HG02759 (cell line): ENCODE results near the gene FBXW8.

Experiments used
- ATAC-seq: cut with Tn5 transposase; IDR thresholded peaks from one replicate; pipeline ENCODE4 v1.9.1; 2021; ENCODE audit warnings: mild to moderate bottlenecking, moderate library complexity; ENCODE audit not compliant: unreplicated experiment

FBXW8 gene

DNA sequence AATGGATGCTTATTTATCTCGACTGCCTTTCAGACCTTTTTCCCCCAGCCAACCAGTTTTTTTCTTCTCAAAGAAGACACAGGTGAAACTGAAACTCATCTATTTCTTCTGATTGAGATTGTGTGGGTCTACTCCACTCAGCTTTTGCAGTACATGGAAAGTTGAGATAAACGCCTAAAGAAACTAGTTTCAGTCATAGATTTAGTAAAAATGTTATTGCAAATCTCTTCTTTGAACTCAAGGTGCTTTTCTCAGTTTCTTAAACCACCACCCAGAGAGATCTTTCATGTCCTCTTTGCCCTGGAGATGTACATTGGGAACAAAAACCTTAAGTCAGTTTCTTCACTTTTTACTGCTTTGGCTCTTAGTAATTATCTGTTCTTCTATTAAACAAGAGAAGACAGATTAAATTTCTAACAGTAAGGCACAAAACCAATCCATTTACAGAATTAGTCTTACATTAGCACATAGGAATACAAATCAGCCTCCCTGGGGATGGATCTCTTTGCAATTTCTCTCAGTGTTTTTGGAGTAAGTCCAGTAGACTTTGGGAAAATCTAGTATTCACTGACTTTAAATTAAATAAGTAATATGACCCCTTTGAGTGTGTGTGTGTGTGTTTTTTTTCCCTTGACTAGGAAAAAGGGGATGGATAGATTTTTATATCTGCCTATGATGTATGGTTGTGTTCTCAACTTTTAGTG is 11.6 kb downstream of the FBXW8 start:
- peak; percentile 45 for ATAC-seq

DNA sequence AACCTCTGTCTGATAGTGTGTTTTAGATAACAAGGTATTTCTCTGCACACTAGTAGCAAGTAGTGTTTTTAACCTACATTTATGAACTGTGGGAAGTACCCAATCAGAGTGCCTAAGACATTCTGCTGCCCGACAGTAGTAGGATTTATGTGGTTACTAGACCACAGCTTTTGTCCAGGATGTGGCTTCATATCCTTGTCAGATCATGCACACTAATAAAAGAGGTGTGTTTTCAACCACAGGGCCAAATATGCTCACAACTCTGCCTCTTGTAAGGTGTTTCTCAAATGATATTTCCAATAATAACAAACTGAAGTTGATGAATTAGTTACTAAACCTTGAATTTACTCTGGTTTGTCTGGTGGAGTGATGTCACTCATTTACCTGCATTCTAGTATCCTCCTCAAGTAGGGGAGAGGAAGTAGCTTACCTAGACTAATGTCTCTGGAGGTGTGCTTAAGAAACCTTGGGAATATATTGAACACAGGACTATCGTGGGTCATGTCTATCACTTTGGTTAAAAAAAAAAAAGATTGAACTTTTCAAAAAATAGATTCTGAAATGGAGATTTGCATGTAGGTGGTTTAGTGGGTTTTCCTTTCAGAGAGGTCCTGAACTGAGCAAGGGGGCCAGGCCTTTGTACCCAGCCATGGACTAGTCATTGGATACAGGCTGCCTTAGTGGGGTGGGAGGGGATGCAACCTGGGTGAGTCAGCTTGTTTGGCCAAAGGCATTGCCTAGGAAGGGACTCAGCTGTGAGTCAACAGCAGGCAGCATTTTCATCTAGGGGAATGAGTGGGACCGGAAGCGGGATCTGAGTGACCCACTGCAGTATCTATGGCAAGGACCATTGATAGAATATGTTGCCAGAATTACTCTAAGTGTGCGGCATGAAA is 14.1 kb downstream of the FBXW8 start:
- peak; percentile 72 for ATAC-seq

DNA sequence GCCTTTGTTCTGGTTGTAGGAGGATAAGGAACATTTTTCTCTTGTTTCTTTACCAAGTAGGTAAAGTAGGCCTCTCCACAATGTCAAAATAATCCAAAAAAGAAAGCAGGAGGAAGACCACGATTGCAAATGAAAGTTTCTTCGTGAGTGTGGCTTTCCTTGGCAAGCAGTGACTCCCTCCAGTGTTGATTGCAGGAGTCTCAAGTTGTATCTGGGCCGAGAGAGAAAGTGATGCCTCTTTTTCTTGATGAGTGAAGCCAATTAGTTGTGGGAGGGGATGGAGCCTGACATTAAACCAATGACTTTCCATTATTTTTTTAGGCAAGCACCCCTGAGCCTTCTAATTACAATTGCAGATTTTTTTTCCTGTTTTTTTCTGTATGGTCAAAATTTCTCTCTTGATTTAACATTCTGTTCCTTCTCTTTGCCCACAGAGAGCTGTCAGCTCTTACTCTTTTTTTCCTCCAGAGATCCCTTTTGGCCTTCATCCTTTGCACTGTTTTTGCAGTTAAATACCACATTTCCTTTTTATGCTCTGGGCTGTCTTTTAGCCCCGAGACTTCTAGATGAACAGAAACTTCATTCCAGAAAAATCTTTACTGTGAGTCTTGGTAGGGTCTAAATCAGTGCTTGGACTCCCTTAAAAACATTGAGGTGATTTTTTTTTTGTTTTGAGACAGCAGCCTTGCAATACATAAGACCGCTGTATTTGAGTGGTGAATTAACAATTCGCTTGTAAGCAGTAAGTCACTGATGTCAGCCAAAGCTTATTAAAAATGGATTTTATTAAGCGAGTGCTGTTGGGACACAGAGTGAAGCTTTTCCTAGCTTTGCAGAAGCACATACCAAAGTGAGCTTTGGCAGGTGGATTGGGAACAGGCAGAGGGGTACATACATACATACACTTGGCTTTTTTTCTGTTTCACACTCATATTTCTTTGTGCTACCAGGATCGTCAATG is 15.8 kb downstream of the FBXW8 start:
- ATAC-seq, result no peak

DNA sequence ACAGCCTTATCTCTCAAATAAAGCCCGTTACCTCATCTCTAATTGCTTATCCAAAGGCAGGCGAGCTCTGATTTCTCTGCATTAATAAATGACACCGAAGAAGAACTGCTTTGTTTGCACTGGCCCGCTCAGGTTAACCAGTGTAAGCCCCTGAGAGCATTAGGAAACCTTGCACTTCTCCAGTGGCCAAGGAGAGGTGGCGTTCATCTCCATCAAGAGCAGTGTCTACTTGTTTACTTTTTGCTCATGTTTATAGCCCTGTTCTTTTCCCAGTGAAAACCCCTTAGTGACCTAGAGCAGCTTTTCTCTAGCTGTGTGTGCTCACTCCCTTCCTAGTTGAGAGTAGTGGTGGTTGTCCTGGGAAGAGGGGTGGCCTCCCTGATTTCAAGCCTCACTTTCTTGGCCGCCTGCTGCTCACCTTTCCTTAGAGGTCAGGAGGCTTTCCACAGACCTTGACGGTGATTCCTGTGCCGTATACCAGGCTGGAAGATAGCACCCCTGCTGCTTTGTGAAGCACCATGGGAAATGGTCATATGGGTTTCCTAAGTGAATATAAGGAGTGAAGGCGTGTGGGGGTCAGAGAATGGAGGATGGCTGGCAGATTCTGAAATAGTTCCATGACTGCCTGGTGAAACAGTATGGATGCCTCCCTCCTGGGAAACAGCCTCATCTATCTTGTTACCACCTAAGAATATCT is 16.6 kb downstream of the FBXW8 start:
- ATAC-seq, result no peak

DNA sequence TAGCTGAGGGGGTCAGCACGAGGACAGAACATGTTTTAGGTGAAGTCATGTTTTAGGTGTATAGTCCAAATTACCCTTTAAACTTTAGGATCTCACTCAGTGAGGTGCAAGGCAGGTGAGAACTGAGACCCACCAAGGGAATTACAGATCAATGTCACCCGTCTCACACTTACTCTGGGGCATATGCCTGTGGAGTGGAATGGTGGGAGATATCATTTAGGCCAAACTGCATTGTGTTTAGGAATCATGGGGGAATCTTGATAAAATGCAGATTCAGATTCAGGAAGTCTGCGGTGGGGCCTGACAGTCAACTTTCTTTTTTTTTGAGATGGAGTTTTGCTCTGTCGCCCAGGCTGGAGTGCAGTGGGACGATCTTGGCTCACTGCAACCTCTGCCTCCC is 17.8 kb downstream of the FBXW8 start:
- ATAC-seq, result no peak

DNA sequence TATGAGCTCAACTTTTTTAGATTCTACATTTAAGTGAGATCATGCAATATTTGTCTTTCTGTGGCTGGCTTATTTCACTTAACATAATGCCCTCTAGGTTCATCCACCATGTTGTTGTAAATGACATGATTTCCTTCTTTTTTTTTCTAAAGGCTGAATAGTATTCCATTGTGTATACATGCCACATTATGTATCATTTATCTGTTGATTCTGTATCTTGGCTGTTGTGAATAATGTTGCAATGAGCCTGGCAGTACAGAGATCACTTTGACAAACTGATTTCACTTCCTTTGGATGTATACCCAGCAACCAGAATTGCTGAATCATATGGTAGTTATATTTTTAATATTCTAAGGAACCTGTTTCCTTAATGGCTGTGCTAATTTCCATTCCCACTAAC is 19.1 kb downstream of the FBXW8 start:
- no peak for ATAC-seq

DNA sequence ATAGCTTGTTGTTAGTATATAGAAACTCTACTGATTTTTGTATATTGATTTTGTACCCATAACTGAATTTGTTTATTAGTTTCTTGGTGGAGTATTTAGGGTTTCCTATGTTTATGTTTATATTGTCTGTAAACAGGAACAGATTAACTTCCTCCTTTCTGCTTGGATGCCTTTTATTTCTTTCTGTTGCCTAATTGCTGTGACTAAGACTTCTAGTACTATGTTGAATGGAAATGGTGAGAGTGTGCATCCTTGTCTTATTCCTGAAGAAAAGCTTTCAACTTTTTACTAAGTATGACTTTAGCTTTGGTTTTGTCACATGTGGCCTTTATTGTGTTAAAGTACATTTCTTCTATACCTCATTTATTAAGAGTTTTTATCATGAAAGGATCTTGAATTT is 20.9 kb downstream of the FBXW8 start:
- ATAC-seq, result no peak

- ATAC-seq, result no peak
Measured at GRCh38 chr12:116933091-116933490, 22.3 kb downstream of the FBXW8 start.

DNA sequence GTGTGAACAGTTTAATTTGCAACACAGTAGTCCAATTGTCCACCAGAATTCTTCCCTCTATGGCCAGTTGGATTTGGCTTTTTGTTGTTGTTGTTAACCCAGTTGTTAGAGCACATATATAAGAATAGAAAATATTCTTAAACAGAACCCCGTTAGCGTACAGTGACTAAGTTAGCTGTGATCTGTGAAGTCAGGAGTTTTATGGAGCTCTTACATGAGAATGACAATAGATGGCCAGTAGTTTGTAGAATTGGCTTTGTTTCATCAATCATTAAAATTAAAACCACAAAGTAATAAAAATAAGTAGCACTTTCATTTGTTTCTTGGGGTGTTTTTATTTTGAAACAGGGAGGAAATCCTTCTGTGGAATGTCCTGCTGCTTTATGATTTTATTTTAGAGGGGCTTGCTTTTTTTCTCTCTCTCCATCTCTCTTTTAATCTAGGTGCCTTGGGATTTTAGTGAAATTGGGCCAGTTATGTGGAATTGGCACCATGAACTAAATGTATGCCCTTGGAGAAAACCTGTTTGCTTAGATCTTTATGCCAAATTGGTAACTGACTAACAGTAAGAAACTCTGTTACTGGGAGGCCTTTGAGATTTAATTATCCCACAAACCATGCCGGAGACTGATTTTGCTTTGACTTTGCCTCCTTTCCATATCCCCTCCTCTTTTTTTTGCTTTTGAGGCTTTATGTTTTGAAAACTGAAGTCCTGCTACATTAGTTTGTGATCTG is 22.9 kb downstream of the FBXW8 start:
- no peak for ATAC-seq

DNA sequence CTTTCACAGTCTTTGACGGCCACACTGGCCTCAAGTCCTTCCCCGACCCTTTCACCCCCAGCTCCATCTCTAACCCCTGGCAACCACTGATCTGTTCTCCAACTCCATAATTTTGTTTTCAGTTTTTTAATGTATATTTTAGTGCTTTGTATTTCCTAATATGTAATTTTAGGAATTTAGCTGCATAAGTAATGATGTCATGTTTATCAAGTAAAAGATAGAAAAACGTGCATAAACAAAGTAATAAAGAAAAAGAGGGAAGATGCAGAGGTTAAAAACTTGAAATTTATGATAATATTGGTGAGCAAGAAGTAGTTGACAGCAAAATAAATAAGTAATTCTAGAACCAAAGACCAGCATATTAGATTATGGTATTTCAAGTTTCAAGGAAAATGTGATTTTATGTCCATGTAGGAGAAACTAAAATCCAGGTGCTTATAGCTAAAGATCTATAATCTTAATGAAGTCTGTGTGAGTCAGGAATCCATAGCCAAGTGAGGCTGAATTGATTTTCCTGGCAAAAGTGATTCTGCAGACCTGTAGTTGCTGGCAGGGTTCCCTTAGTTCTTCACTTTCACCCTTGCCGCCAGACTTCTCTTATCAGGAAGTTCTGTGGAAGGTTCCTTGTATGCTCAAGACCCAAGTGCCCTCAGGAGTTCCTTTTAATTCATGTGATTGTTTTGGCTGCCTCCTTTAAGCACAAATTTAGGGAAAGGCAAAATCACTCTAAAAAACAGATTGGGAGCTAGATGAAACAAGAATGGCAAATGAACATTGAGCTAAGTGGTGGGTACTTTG is 24.4 kb downstream of the FBXW8 start:
- no peak for ATAC-seq

- ATAC-seq, result no peak
Measured at GRCh38 chr12:116937640-116938039, 26.9 kb downstream of the FBXW8 start.

GRCh38 chr12:116939734-116940133 is 29.0 kb downstream of the FBXW8 start:
- ATAC-seq, result no peak

- no peak for ATAC-seq
Measured at GRCh38 chr12:116941188-116941587, 30.4 kb downstream of the FBXW8 start.

- no peak for ATAC-seq
Measured at GRCh38 chr12:116943419-116944372, 32.9 kb downstream of the FBXW8 start.

DNA sequence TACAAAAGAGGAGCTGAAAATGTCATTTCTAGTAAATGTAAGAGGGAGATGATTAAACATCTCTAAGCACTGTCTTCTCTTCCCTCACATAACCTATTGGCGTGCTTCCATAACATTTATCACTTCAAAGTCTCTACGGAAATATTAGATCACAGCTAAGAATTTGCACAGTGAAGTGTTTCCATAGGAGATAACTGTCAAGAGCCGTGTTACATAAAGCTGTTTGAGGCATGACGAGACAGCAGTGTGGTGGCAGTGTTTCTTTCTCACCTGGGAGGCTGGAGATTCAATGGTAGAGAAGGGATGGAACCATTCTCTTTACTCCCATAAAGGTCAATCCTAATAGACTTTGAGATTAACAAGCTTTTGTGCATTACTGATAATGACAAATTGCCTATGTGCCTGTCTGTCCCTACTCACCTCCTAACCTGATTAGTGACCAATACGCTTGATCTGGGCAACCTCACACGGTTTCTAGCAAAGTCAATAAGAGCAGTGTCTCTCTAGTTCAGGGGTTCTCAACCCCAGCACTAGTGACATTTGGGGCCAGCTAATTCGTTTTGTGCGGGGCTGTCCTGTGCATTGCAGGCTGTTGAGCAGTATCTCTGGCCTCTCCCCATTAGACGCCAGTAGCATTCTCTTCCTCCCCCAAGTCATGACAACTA is 35.3 kb downstream of the FBXW8 start:
- ATAC-seq, result no peak

GRCh38 chr12:116948298-116948697 is 37.5 kb downstream of the FBXW8 start:
- no peak for ATAC-seq

- ATAC-seq, result no peak
Measured at GRCh38 chr12:116950628-116951325, 40.0 kb downstream of the FBXW8 start.
